Body of pancreas (tissue), 4 donors: ENCODE results near the gene SLC36A1.

Experiments
- POLR2A ChIP-seq, 3 donors: fragments of 450-650 bp; IDR thresholded peaks; one replicate each; pipeline ENCODE4 v1.6.1; 2016; ENCODE audit warnings: antibody characterized with exemption in 3 of 3, mild to moderate bottlenecking in 2 of 3
- TF ChIP-seq, protein P1 (sequence below), 7 experiments: fragments of 450-650 bp in 4 of 7; fragments of 200-600 bp in 3 of 7; sonication (generic) in 3 of 7; IDR thresholded peaks; one replicate each; pipeline ENCODE4 v1.5.1; 2016 to 2019; ENCODE audit warnings: antibody characterized with exemption in 7 of 7

DNA sequence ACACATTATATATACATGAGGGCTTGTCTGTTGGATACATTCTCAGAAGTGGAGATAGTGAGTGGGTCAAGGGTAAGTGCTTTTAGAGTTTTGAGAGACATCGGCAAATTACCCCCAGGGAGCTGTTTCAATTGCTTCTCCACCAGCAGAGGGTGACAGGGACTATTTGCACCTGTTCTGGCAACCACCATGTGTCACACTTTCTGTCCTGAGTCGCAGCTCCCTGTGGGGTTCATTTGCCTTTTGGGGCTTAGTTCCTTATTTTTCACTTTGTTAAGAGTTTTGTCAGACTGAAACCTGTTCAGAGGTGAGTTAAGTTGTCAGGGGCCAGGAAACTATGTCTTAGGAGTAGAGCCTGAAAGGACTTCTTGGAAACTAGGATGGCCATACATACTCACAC is 20.1 kb upstream of the SLC36A1 start:
- TF ChIP-seq, protein P1, sequence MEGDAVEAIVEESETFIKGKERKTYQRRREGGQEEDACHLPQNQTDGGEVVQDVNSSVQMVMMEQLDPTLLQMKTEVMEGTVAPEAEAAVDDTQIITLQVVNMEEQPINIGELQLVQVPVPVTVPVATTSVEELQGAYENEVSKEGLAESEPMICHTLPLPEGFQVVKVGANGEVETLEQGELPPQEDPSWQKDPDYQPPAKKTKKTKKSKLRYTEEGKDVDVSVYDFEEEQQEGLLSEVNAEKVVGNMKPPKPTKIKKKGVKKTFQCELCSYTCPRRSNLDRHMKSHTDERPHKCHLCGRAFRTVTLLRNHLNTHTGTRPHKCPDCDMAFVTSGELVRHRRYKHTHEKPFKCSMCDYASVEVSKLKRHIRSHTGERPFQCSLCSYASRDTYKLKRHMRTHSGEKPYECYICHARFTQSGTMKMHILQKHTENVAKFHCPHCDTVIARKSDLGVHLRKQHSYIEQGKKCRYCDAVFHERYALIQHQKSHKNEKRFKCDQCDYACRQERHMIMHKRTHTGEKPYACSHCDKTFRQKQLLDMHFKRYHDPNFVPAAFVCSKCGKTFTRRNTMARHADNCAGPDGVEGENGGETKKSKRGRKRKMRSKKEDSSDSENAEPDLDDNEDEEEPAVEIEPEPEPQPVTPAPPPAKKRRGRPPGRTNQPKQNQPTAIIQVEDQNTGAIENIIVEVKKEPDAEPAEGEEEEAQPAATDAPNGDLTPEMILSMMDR (IDR thresholded peaks at IDR 0.05), result no peak
- no peak for TF ChIP-seq POLR2A (IDR thresholded peaks at IDR 0.05)
